Endothelial cell of umbilical vein (primary cell): ENCODE data around the gene KCTD19. TPM values are rescaled to one million over a fixed set of nuclear protein-coding genes. Genes with fewer than 3 reads are reported as not detected.

Experiments
- BruUV-seq: library from RNA; stranded (reverse); fragments of 400-500 nt; replicated peaks from 2 replicates; lab custom pipeline; 2021; lab: Mats Ljungman, UMichigan
- CTCF ChIA-PET: fragments of 300-600, 350-600 bp; sonication (Branson Sonifier 250); formaldehyde crosslinking; loops from one replicate; lab custom pipeline; 2021; ENCODE audit warnings: antibody characterized with exemption, inconsistent platforms; lab: Charles Lee
- POLR2A ChIA-PET: fragments of 300-600, 350-600 bp; sonication (Branson Sonifier 250); formaldehyde crosslinking; loops from one replicate; lab custom pipeline; 2021; ENCODE audit warnings: antibody characterized with exemption, inconsistent platforms; lab: Charles Lee
- DNase-seq: peaks from one replicate; pipeline ENCODE4 v3.0.0-alpha.2; 2011; ENCODE audit warnings: low read depth, low spot score
- FAIRE-seq: peaks from 2 replicates; lab custom pipeline; 2011; peaks lifted over from hg19 to GRCh38; lab: Jason Lieb, UNC
- H2AFZ ChIP-seq: 2 replicates; pipeline ENCODE4 v1.6.0; 2012; ENCODE audit warnings: low read depth, low read length, control low read depth, inconsistent platforms
- H3K27ac ChIP-seq: 2 replicates; pipeline ENCODE4 v1.5.1; 2011; ENCODE audit warnings: low read depth, mild to moderate bottlenecking, control low read depth, low read length, moderate library complexity; ENCODE audit not compliant: insufficient read depth
- H3K27me3 ChIP-seq, 2 experiments: 2 replicates each; pipeline versions ENCODE4 v1.6.0 to v1.6.1; 2011; ENCODE audit warnings: low read length in 2 of 2, mixed read lengths in 1 of 2; ENCODE audit not compliant: control insufficient read depth in 2 of 2, insufficient read depth in 2 of 2
- H3K36me3 ChIP-seq, 2 experiments: 2 replicates in 1 of 2; 3 replicates in 1 of 2; pipeline ENCODE4 v1.5.1; 2011; ENCODE audit warnings: low read length in 2 of 2, mild to moderate bottlenecking in 1 of 2, moderate library complexity in 1 of 2; ENCODE audit not compliant: control insufficient read depth in 2 of 2, insufficient read depth in 2 of 2; ENCODE audit errors: extremely low read depth in 1 of 2
- H3K4me1 ChIP-seq: 3 replicates; pipeline ENCODE4 v1.5.1; 2011; ENCODE audit warnings: mild to moderate bottlenecking, low read length; ENCODE audit not compliant: control insufficient read depth, insufficient read depth; ENCODE audit errors: extremely low read depth
- H3K4me2 ChIP-seq: 2 replicates; pipeline ENCODE4 v1.6.1; 2011; ENCODE audit warnings: low read length, control low read depth, mixed read lengths; ENCODE audit not compliant: insufficient read depth
- H3K4me3 ChIP-seq, 3 experiments: fragments of 200-600 bp in 1 of 3; sonication (generic), shearing (Covaris generic) in 1 of 3; replicated peaks in 1 of 3; 2 replicates each; pipeline ENCODE4 v1.5.1; 2011 to 2016; ENCODE audit warnings: control low read depth in 3 of 3, low read length in 3 of 3, mild to moderate bottlenecking in 2 of 3, inconsistent platforms in 1 of 3, low read depth in 1 of 3, moderate library complexity in 1 of 3; ENCODE audit not compliant: insufficient read depth in 1 of 3
- H3K79me2 ChIP-seq: 2 replicates; pipeline ENCODE4 v1.6.0; 2012; ENCODE audit warnings: low read length, inconsistent platforms; ENCODE audit not compliant: control insufficient read depth, insufficient read depth
- H3K9ac ChIP-seq: replicated peaks from 2 replicates; pipeline ENCODE3; 2011; ENCODE audit warnings: low read length, control low read depth; ENCODE audit not compliant: insufficient read depth; ENCODE audit errors: extremely low read depth
- H3K9me1 ChIP-seq: replicated peaks from 3 replicates; pipeline ENCODE4 v1.6.0; 2011; ENCODE audit warnings: mild to moderate bottlenecking, low read length; ENCODE audit not compliant: control insufficient read depth, insufficient read depth; ENCODE audit errors: extremely low read depth
- H3K9me3 ChIP-seq: replicated peaks from 2 replicates; pipeline ENCODE4 v1.5.1; 2012; ENCODE audit warnings: low read length, inconsistent platforms; ENCODE audit not compliant: control insufficient read depth, insufficient read depth
- H4K20me1 ChIP-seq: replicated peaks from 2 replicates; pipeline ENCODE3; 2011; ENCODE audit warnings: mild to moderate bottlenecking, low read length; ENCODE audit not compliant: control insufficient read depth, insufficient read depth; ENCODE audit errors: extremely low read depth
- EZH2 ChIP-seq: IDR thresholded peaks from 2 replicates; pipeline ENCODE4 v1.6.1; 2012; ENCODE audit warnings: borderline replicate concordance, low read depth, mild to moderate bottlenecking, moderate library complexity, low read length, inconsistent platforms; ENCODE audit not compliant: severe bottlenecking
- FOS ChIP-seq: IDR thresholded peaks from 2 replicates; pipeline ENCODE4 v1.6.1; 2011; ENCODE audit warnings: mild to moderate bottlenecking, low read length, moderate library complexity, borderline replicate concordance; ENCODE audit not compliant: insufficient read depth
- GATA2 ChIP-seq: IDR thresholded peaks from 2 replicates; pipeline ENCODE4 v1.7.0; 2011; ENCODE audit warnings: low read depth, mild to moderate bottlenecking, moderate library complexity, mixed read lengths, low read length; ENCODE audit not compliant: insufficient read length, insufficient read depth
- JUN ChIP-seq: IDR thresholded peaks from 2 replicates; pipeline ENCODE4 v1.6.1; 2011; ENCODE audit warnings: borderline replicate concordance, low read depth; ENCODE audit not compliant: insufficient read length, insufficient read depth
- MYC ChIP-seq: IDR thresholded peaks from one replicate; pipeline ENCODE4 v1.6.1; 2011; ENCODE audit warnings: mild to moderate bottlenecking, low read depth, low read length
- POLR2A ChIP-seq: IDR thresholded peaks from 2 replicates; pipeline ENCODE4 v1.6.1; 2012; ENCODE audit warnings: low read depth, mild to moderate bottlenecking, control low read depth, low read length
- POLR2AphosphoS5 ChIP-seq: IDR thresholded peaks from 2 replicates; pipeline ENCODE4 v1.6.1; 2012; ENCODE audit warnings: low read depth, mild to moderate bottlenecking, control low read depth, low read length, moderate library complexity; ENCODE audit not compliant: insufficient read depth
- dilution Hi-C: fragments of 300-500 bp; cut with MboI; formaldehyde crosslinking; loops from one replicate; pipeline ENCODE4 v1.15.0; 2019; ENCODE audit warnings: low sequenced_read_pairs; ENCODE audit not compliant: extremely low pct_ligation_motif_present
- intact Hi-C: fragments of 100-400 bp; cut with micrococcal nuclease; formaldehyde crosslinking; loops from one replicate; pipeline ENCODE4 v1.10.0; 2022
- polyA plus RNA-seq, 4 experiments: library from polyadenylated mRNA; depleted of rRNA in 3 of 4; stranded (reverse) in 3 of 4; unstranded in 1 of 4; fragments of >200 nt; gene quantifications; 2 replicates each; pipeline versions ENCODE4 v1.2.1 to v1.2.3, GENCODE V29; 2011 to 2012; ENCODE audit warnings: missing spikeins in 1 of 4
- total RNA-seq: library from RNA; stranded (reverse); gene quantifications from 2 replicates; pipeline ENCODE4 v1.2.3, GENCODE V29; 2021
- TF ChIP-seq, protein P1 (sequence below), 2 donors: IDR thresholded peaks; 1 replicate in 1 of 2; 2 replicates in 1 of 2; pipeline ENCODE4 v1.5.1; 2011; ENCODE audit warnings: low read length in 2 of 2, mild to moderate bottlenecking in 2 of 2, moderate library complexity in 2 of 2, control low read depth in 1 of 2, inconsistent platforms in 1 of 2, low read depth in 1 of 2; ENCODE audit not compliant: insufficient read depth in 1 of 2; ENCODE audit errors: extremely low read depth in 1 of 2
- TF ChIP-seq, protein P2 (sequence below): IDR thresholded peaks from 2 replicates; pipeline ENCODE4 v1.6.1; 2011; ENCODE audit not compliant: insufficient read depth, insufficient read length

Gene KCTD19
- total and polyA plus RNA-seq, 2 donors (not counting 3 experiments of a cell fraction or from before 2014, with no cell fraction given): 0.21 to 0.44 TPM

DNA sequence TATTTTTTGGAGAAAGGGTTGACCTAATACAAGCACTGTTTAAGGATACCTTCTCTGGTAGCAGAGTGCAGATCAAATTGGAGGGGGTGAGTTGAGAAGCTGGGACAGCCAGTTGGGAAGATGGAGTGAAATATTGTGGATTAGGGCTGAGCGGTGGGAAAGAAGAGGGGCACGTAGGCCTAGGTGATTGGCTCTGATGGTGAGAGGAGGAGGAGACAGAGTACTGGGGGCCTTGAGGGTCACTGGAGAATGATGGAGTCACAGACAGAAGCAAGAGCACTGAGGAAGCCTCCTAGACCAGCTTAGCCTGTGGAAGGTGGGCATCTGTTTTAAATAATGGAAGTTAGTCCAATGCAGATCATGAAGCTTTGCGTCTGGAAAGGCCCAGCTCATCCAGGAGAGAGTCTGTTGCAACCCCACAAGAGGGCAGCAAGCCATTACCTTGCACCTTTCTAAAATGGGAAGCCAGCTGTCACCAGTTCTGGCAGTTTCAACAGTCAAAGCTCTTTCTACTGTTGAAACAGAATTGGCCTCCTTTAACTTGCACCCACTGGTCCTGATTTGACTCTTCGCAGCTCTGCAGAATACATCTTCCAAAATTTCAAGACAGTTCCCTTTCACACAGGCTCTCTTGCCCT is 66.0 kb downstream of the KCTD19 start:
- Histone ChIP-seq H3K27me3 (no peaks in the 10 kb centered on the region), H3K4me2 (no peak overlapping the region), H3K27ac (no peak overlapping the region), H4K20me1 (no peaks in the 10 kb centered on the region), H3K4me1 (peaks cover 4% of the 10 kb centered on the region), H3K9ac (no peak overlapping the region), H3K4me3 (no peak overlapping the region), H3K9me1 (no peaks in the 10 kb centered on the region), H3K9me3 (no peaks in the 10 kb centered on the region), H3K79me2 (no peaks in the 10 kb centered on the region), H2AFZ (no peak overlapping the region), H3K36me3 (no peaks in the 10 kb centered on the region)
- TF ChIP-seq, protein P1, sequence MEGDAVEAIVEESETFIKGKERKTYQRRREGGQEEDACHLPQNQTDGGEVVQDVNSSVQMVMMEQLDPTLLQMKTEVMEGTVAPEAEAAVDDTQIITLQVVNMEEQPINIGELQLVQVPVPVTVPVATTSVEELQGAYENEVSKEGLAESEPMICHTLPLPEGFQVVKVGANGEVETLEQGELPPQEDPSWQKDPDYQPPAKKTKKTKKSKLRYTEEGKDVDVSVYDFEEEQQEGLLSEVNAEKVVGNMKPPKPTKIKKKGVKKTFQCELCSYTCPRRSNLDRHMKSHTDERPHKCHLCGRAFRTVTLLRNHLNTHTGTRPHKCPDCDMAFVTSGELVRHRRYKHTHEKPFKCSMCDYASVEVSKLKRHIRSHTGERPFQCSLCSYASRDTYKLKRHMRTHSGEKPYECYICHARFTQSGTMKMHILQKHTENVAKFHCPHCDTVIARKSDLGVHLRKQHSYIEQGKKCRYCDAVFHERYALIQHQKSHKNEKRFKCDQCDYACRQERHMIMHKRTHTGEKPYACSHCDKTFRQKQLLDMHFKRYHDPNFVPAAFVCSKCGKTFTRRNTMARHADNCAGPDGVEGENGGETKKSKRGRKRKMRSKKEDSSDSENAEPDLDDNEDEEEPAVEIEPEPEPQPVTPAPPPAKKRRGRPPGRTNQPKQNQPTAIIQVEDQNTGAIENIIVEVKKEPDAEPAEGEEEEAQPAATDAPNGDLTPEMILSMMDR (IDR thresholded peaks at IDR 0.05; ENCODE audit: extremely low read depth in 1 of 2, insufficient read depth in 1 of 2, low read depth in 1 of 2, low read length in 2 of 2): peak; percentile 44 to 51
- no peak for TF ChIP-seq JUN
- POLR2A ChIA-PET: interaction anchor here (1.2 kb wide), 1 partner anchor 17 kb away, joined by 3 read pairs; no protein-coding TSS in a partner anchor
- FAIRE-seq (peak; percentile 83), DNase-seq (peak; percentile 24)
- intact Hi-C loops (loop anchor here (1.0 kb wide), 3 partner anchors 79 to 139 kb away; partner anchors contain the start of gene TPPP3), dilution Hi-C loops (no loop called here)
- CTCF ChIA-PET: interaction anchor here (0.6 to 3.3 kb wide), 53 partner anchors 10 to 307 kb away, joined by 3 to 65 read pairs (median 4); partner anchors contain the start of genes ATP6V0D1, FHOD1, HSD11B2 and KCTD19
- BruUV-seq: no TSS peak

DNA sequence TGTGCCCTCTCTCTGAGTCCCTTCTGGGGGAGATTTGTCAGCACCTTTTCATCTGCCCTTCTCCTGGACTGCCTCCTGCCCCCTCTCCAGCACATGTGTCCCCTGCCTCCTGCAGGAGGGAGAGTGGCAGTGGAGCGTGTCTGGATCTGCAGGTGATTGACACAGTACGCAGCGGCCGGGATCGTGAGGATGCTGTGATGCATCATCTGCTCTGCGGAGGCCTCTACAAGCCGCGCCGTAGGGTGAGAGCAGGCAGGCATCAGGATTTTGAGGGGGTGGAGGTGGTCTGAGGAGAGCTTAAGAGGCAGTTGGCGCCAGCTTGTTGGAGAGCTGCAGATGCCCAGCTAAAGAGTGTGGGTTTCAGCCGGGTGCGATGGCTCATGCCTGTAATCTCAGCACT is 66.8 kb downstream of the KCTD19 start:
- Histone ChIP-seq H3K27me3 (no peaks in the 10 kb centered on the region), H3K9ac (no peak overlapping the region), H3K36me3 (no peaks in the 10 kb centered on the region), H2AFZ (no peak overlapping the region), H3K27ac (no peak overlapping the region), H3K9me1 (no peaks in the 10 kb centered on the region), H3K9me3 (no peaks in the 10 kb centered on the region), H3K4me2 (no peak overlapping the region), H3K4me3 (no peak overlapping the region), H4K20me1 (no peaks in the 10 kb centered on the region), H3K4me1 (peaks cover 4% of the 10 kb centered on the region), H3K79me2 (no peaks in the 10 kb centered on the region)
- dilution Hi-C loops (no loop called here), intact Hi-C loops (loop anchor here (1.0 kb wide), 3 partner anchors 80 to 140 kb away; partner anchors contain the start of gene TPPP3)
- FAIRE-seq: no peak
- TF ChIP-seq, protein P2, sequence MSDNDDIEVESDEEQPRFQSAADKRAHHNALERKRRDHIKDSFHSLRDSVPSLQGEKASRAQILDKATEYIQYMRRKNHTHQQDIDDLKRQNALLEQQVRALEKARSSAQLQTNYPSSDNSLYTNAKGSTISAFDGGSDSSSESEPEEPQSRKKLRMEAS: no peak
- TF ChIP-seq FOS (no peak), JUN (no peak), MYC (no peak), EZH2 (no peak), GATA2 (no peak), POLR2A (no peak), POLR2AphosphoS5 (no peak)
- TF ChIP-seq, protein P1 (IDR thresholded peaks at IDR 0.05; ENCODE audit: extremely low read depth in 1 of 2, insufficient read depth in 1 of 2, low read depth in 1 of 2, low read length in 2 of 2): no peak
- ChIA-PET CTCF (interaction anchor here (0.7 to 3.3 kb wide), 16 partner anchors 11 to 281 kb away, joined by 3 to 65 read pairs (median 9); partner anchors contain the start of genes HSD11B2 and PLEKHG4), POLR2A (no interaction called here)
- BruUV-seq: no TSS peak
- DNase-seq: no peak
